Brain microvascular endothelial cell (primary cell): ENCODE data around the gene FHL2.

Source experiments
- DNase-seq: peaks from one replicate; pipeline ENCODE4 v3.0.0-alpha.2; 2020
- H3K27ac ChIP-seq: fragments of 250-450 bp; sonication (Bioruptor Pico); 2 replicates; pipeline ENCODE4 v1.5.1; 2020; ENCODE audit warnings: mild to moderate bottlenecking, moderate library complexity
- H3K27me3 ChIP-seq: fragments of 250-450 bp; sonication (Bioruptor Pico); replicated peaks from 2 replicates; pipeline ENCODE4 v1.5.1; 2020; ENCODE audit warnings: mild to moderate bottlenecking
- H3K36me3 ChIP-seq: fragments of 250-450 bp; sonication (Bioruptor Pico); replicated peaks from 2 replicates; pipeline ENCODE4 v1.5.1; 2020; ENCODE audit warnings: mild to moderate bottlenecking
- H3K4me3 ChIP-seq: 2 replicates; pipeline ENCODE4 v1.5.1; 2011; ENCODE audit warnings: low read depth, mild to moderate bottlenecking, control low read depth, low read length, moderate library complexity
- in situ Hi-C: cut with HindIII; loops from 2 replicates; pipeline ENCODE4 v1.10.0; 2017; ENCODE audit warnings: low sequenced_read_pairs, low pct_ligation_motif_present
- TF ChIP-seq, protein P1 (sequence below): IDR thresholded peaks from 2 replicates; pipeline ENCODE4 v1.5.1; 2011; ENCODE audit warnings: low read depth, mild to moderate bottlenecking, moderate library complexity, low read length, control low read depth, inconsistent platforms; ENCODE audit errors: missing control alignments

The FHL2 gene

DNA sequence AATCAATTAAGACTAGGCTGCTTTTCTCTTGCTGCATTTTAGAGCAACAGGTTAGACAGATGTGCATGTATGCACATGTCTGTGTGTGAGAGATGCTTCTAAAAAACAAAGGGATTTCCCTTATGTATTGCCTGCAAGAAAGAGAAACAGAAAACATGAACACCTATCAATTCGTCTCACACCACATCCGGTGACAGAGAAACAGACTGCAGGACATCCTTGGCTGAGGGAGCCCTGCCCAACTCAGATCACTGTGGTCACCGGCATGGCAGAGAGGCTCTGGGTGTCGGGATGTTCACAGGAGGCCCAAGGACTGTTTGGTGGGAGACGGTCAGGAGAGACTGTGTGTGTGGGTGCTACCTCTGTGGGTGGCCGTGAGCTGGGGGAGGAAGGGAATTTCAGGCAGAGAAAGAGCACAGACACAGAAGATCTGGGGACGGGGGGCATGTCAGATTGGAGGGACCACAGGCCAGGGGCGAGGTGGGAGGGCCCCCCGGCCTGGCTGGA, 24.9 kb downstream of the FHL2 start:
- Histone ChIP-seq H3K27ac (peak overlapping the region; percentile 80), H3K27me3 (no peaks in the 10 kb centered on the region), H3K4me3 (no peak overlapping the region), H3K36me3 (peaks cover 97% of the 10 kb centered on the region)
- in situ Hi-C loops, result loop anchor here (25.0 kb wide), 1 partner anchor 138 kb away; no protein-coding TSS in a partner anchor
- no peak for DNase-seq
- TF ChIP-seq, protein P1, sequence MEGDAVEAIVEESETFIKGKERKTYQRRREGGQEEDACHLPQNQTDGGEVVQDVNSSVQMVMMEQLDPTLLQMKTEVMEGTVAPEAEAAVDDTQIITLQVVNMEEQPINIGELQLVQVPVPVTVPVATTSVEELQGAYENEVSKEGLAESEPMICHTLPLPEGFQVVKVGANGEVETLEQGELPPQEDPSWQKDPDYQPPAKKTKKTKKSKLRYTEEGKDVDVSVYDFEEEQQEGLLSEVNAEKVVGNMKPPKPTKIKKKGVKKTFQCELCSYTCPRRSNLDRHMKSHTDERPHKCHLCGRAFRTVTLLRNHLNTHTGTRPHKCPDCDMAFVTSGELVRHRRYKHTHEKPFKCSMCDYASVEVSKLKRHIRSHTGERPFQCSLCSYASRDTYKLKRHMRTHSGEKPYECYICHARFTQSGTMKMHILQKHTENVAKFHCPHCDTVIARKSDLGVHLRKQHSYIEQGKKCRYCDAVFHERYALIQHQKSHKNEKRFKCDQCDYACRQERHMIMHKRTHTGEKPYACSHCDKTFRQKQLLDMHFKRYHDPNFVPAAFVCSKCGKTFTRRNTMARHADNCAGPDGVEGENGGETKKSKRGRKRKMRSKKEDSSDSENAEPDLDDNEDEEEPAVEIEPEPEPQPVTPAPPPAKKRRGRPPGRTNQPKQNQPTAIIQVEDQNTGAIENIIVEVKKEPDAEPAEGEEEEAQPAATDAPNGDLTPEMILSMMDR, result no peak

DNA sequence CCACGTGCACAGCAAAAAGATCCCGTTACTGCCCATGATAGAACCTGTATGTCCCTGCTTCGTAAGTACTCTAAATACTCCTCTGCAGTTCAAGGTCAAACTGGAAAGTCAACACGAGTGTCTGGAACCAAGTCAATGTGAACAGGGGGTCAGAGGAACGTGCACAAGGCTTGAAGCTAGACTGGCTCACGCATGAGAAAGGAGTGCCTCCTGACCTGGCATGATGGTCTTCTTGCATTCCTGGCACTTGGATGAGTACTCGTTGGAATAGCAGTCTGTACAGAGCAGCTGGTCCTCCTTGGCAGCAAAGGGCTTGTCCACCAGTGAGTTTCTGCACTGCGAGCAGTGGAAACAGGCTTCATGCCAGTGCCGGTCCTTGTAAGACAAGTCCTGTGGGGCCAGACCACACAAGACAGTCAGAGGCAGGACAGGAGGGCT, 25.5 kb downstream of the FHL2 start:
- in situ Hi-C loops, result loop anchor here (25.0 kb wide), 1 partner anchor 139 kb away; no protein-coding TSS in a partner anchor
- DNase-seq, result no peak
- Histone ChIP-seq H3K36me3 (peaks cover 97% of the 10 kb centered on the region), H3K27me3 (no peaks in the 10 kb centered on the region), H3K4me3 (no peak overlapping the region), H3K27ac (peak overlapping the region; percentile 80)
- TF ChIP-seq, protein P1, result no peak

DNA sequence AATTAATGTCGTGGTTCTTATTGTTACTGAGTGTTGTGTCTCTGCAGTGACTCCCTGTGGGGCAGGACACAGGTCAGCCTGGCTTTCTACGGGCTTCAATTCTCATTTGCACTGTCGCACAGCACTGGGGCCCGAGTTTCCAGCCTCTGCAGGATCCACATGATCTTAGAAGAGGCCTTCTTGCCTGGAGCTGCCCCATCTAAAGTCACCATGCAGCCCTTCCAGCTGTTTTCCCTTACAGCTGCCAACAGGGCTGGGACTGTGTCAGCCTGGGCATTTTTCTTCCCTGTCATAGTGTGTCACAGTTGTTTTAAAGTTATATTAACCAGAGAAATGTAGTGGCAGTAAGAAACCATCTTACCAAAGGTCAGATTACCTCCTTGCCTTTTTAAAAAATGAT, 27.0 kb downstream of the FHL2 start:
- peaks cover 94% of the 10 kb centered on the region for H3K36me3 ChIP-seq
- peak overlapping the region; percentile 45 for H3K27ac ChIP-seq
- H3K4me3 ChIP-seq, result no peak overlapping the region
- no peaks in the 10 kb centered on the region for H3K27me3 ChIP-seq
- in situ Hi-C loops, result loop anchor here (25.0 kb wide), 1 partner anchor 140 kb away; no protein-coding TSS in a partner anchor
- DNase-seq, result no peak
- TF ChIP-seq, protein P1, result no peak

DNA sequence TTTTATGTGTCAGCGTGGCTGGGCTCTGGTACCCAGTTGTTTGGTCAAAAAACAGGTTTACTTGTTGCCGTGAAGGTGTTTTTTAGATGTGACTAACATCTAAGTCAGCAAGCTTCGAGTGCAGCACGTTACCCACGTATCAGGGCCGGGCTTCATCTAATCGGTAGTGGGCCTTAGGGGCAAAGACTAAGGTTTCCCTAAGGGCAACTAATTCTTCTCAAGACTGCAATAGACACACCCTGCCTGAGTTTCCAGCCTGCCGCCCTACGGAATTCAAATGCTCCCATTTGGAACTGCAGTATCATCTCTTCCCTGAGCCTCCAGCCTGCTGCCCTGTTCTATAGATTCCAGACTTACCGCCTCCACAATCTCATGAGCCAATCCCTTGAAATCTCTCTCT, 27.7 kb downstream of the FHL2 start:
- TF ChIP-seq, protein P1, result no peak
- no peak for DNase-seq
- H3K36me3 ChIP-seq, result peaks cover 94% of the 10 kb centered on the region
- in situ Hi-C loops, result loop anchor here (25.0 kb wide), 1 partner anchor 141 kb away; no protein-coding TSS in a partner anchor
- no peak overlapping the region for H3K4me3 ChIP-seq
- no peaks in the 10 kb centered on the region for H3K27me3 ChIP-seq
- peak overlapping the region; percentile 45 for H3K27ac ChIP-seq

DNA sequence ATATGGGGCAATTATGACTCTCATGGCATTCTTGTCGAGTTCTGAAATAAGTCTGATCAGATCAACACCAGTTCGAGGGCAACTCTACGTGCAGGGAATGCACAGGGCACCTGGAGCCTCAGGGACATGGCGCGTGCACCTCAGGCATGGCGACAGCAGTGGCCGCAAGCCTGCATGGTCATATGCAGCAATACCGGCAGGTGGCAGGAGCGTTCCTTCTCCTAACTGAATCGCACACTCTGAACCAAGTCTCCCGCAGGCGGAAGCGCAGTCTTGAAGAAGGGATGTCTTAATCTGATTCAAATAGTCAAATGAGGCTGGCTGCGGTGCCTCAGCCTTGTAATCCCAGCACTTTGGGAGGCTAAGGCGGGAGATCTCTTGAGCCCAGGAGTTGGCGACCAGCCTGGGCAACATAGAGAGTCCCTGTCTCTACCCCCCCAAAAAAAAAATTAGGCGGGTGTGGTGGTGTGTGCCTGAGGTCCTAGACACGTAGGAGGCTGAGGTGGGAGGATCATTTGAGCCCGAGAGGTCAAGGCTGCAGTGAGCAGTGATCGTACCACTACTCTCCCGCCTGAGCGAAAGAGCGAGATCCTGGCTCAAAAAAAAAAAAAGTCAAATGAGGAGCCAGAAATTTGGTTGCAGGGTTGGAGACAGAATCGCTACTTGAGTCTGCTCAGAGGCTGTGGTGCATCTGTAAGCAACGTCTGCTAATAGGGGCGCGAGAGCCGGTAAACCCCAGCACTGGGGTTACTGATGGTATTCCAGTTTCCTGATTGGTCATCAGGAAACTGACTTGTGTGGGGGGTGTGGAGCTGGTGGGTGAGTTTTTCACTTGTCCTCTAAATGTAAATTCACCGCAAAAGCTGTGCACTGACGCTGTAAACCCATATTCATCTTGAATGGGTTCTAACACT, 28.8 kb downstream of the FHL2 start:
- H3K27ac ChIP-seq, result peak overlapping the region; percentile 45
- TF ChIP-seq, protein P1, result peak; percentile 88
- in situ Hi-C loops, result loop anchor here (25.0 kb wide), 1 partner anchor 142 kb away; no protein-coding TSS in a partner anchor
- peaks cover 95% of the 10 kb centered on the region for H3K36me3 ChIP-seq
- no peaks in the 10 kb centered on the region for H3K27me3 ChIP-seq
- peak; percentile 81 for DNase-seq
- H3K4me3 ChIP-seq, result no peak overlapping the region
